ENCODE results near the gene PRSS1. TPM values are rescaled to one million over a fixed set of nuclear protein-coding genes. Genes with fewer than 3 reads are reported as not detected.
"Not testable (repeated sequence)": the region's sequence is repeated elsewhere in the genome, so short reads cannot be mapped to it uniquely, and the experiment has no call there.

Gene PRSS1
- polyA plus RNA-seq, 1 experiment = not detected

DNA sequence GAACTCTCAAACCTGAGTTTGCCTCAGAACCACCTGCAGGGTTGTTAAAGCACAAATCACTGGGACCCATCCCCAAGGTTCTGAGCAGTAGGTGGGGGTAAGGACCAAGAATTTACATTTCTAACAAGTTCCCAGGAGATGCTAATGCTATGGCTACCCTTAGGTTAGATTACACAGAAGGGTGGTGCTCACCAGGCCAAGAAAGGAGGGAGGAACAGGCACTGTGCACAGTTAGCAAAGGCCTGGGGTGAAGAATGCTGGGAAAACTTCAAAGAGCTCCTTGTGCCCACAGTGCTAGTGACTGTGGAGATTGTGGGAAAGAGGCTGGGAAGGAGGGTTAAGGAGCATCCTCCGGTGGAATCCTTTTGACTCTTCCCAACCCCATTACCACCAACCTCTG lies 12.8 kb downstream of the PRSS1 start:
- TF ChIP-seq, protein P1, sequence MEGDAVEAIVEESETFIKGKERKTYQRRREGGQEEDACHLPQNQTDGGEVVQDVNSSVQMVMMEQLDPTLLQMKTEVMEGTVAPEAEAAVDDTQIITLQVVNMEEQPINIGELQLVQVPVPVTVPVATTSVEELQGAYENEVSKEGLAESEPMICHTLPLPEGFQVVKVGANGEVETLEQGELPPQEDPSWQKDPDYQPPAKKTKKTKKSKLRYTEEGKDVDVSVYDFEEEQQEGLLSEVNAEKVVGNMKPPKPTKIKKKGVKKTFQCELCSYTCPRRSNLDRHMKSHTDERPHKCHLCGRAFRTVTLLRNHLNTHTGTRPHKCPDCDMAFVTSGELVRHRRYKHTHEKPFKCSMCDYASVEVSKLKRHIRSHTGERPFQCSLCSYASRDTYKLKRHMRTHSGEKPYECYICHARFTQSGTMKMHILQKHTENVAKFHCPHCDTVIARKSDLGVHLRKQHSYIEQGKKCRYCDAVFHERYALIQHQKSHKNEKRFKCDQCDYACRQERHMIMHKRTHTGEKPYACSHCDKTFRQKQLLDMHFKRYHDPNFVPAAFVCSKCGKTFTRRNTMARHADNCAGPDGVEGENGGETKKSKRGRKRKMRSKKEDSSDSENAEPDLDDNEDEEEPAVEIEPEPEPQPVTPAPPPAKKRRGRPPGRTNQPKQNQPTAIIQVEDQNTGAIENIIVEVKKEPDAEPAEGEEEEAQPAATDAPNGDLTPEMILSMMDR (IDR thresholded peaks at IDR 0.05; ENCODE audit: low read depth, low read length) = no peak
- Histone ChIP-seq H3K4me3 (ENCODE audit: low read depth, low read length) (no peak overlapping the region), H3K27ac (ENCODE audit: low read depth, low read length) (no peak overlapping the region), H3K27me3 (ENCODE audit: control insufficient read depth, insufficient read depth, low read length) (no peaks in the 10 kb centered on the region), H3K9me3 (ENCODE audit: control insufficient read depth, insufficient read depth, low read length) (peaks cover 6% of the 10 kb centered on the region)
- CTCF ChIA-PET = no interaction called here
- POLR2A ChIA-PET = no interaction called here
- DNase-seq (ENCODE audit: low read depth, low spot score) = no peak

DNA sequence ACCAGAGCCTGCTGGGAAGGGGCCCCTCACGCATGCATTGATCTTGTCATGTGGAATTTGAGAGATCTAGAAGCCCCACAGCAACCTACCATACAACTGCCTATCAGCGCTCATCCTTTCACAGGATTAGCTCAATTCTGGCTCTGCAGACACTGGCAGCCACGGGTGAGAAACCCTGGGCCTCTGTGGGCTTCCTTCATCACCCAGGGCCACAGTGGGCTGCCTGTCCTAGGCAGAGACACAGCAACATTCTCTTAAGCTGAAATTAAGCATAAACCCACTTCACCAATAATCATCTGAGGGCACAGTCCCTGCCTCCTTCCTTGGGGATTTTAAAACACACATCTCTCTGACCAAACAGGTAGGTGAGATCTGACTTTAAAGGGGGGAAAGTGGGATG lies 18.2 kb downstream of the PRSS1 start:
- CTCF ChIA-PET = interaction anchor here (0.7 kb wide), 1 partner anchor 15 kb away, joined by 3 read pairs; no protein-coding TSS in a partner anchor
- TF ChIP-seq, protein P1 (IDR thresholded peaks at IDR 0.05; ENCODE audit: low read depth, low read length) = no peak
- POLR2A ChIA-PET = no interaction called here
- Histone ChIP-seq H3K27me3 (ENCODE audit: control insufficient read depth, insufficient read depth, low read length) (peaks cover 4% of the 10 kb centered on the region), H3K4me3 (ENCODE audit: low read depth, low read length) (no peak overlapping the region), H3K27ac (ENCODE audit: low read depth, low read length) (no peak overlapping the region), H3K9me3 (ENCODE audit: control insufficient read depth, insufficient read depth, low read length) (peaks cover 3% of the 10 kb centered on the region; the same call in 1 of the 2 replicates)
- DNase-seq (ENCODE audit: low read depth, low spot score) = no peak

DNA sequence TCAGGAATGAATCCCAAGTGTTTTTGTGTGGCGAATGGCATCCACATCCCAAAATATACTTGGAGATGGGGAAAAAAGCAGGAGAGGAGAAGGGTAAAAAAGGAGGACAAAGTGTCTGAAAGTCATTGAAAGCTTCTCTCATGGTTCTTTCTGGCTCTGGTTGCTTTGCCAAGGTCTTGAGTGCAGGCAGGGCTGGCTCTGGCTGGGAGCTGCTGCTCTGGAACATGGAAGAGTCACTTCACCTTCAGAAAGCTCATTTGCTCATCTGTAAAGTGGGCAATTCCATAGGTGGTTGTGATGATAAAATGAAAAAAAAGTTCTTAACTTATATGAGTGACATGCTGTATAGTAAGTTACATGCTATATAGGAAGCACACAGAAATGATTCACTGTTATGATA lies 18.6 kb downstream of the PRSS1 start:
- Histone ChIP-seq H3K4me3 (ENCODE audit: low read depth, low read length) (no peak overlapping the region), H3K27ac (ENCODE audit: low read depth, low read length) (no peak overlapping the region), H3K27me3 (ENCODE audit: control insufficient read depth, insufficient read depth, low read length) (peaks cover 4% of the 10 kb centered on the region), H3K9me3 (ENCODE audit: control insufficient read depth, insufficient read depth, low read length) (peaks cover 3% of the 10 kb centered on the region; the same call in 1 of the 2 replicates)
- POLR2A ChIA-PET = no interaction called here
- CTCF ChIA-PET = interaction anchor here (0.7 kb wide), 1 partner anchor 15 kb away, joined by 3 read pairs; no protein-coding TSS in a partner anchor
- TF ChIP-seq, protein P1 (IDR thresholded peaks at IDR 0.05; ENCODE audit: low read depth, low read length) = no peak
- DNase-seq (ENCODE audit: low read depth, low spot score) = no peak

DNA sequence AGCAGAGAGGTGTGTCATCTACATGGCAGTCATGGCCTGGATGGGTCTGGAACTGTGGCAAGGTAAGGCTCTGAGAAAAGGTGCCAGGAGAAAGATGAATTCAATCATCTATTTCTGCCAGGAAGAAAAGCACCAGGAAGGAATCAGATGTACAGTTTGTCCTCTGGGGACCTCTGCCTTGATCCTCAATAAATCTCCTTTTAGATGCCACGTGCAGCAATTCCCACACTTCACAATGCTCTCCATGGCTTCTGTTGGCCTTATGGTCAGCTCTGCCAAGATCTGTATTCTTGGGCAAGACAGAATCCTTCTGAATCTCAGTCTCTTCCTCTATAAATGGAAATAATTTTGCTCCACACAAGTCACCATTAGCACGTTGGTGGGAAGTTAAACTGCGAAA lies 19.6 kb downstream of the PRSS1 start:
- CTCF ChIA-PET = interaction anchor here (1.1 kb wide), 1 partner anchor 14 kb away, joined by 5 read pairs; no protein-coding TSS in a partner anchor
- POLR2A ChIA-PET; H3K4me3 ChIP-seq (ENCODE audit: low read depth, low read length); DNase-seq (ENCODE audit: low read depth, low spot score); H3K27me3 ChIP-seq (ENCODE audit: control insufficient read depth, insufficient read depth, low read length); H3K9me3 ChIP-seq (ENCODE audit: control insufficient read depth, insufficient read depth, low read length); H3K27ac ChIP-seq (ENCODE audit: low read depth, low read length): not testable (repeated sequence)

DNA sequence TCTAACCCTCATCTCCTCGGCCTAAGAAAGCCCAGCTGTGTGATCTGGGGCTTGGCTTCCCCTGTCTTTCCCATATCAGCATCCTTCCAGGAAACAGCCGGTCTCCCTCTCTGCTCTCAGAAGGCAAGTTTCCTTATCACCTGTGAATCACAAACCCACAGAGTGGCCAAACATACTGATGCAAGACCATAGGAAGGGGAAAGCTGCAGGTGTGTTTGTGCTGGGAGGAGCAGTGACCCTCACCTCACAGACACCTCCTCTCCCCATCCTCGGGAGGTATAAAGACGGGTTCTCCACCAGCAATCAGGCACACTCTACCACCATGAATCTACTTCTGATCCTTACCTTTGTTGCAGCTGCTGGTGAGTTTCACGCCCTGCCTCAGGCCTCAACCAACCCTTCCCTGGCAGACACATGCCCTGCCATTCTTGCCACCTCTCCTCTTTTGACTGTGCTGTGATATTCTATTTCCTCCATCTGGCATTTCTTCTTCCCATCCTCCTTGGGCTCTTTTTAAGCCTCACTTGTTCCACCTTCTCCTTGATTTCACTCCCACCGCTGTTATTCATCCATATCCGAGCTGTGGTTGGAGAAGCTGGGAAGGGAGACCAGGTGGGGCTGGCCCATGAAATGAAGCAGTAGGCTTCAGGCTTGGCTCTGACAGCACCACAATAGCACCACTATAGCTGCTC lies 21.5 kb downstream of the PRSS1 start, which contains the start of gene PRSS2:
TSS of gene PRSS2 (plus strand) at position 310 of the 692 bp plus-strand sequence. CDS start at position 323, 13 bp downstream.
- POLR2A ChIA-PET = no interaction called here
- H3K27ac ChIP-seq (ENCODE audit: low read depth, low read length) = no peak within 1 kb of the TSS
- CTCF ChIA-PET = interaction anchor here (1.0 to 1.1 kb wide), 2 partner anchors 12 to 255 kb away, joined by 3 to 5 read pairs; no protein-coding TSS in a partner anchor
- no peak within 1 kb of the TSS for H3K4me3 ChIP-seq (ENCODE audit: low read depth, low read length)
- no peak for DNase-seq (ENCODE audit: low read depth, low spot score)
- H3K9me3 ChIP-seq (ENCODE audit: control insufficient read depth, insufficient read depth, low read length) = no peaks in the 10 kb centered on the region
- peaks cover 4% of the 10 kb centered on the region for H3K27me3 ChIP-seq (ENCODE audit: control insufficient read depth, insufficient read depth, low read length)
- TF ChIP-seq, protein P1 (IDR thresholded peaks at IDR 0.05; ENCODE audit: low read depth, low read length) = no peak
